Breast epithelium (tissue), 4 donors: ENCODE results near the gene ISG15. TPM values are rescaled to one million over a fixed set of nuclear protein-coding genes. Genes with fewer than 3 reads are reported as not detected.

ENCODE experiments used
- DNase-seq, 2 donors: peaks; one replicate each; pipeline ENCODE4 v3.0.0-alpha.2; 2019; ENCODE audit warnings: low spot score in 2 of 2
- H3K27ac ChIP-seq, 2 donors: fragments of 200-600 bp; sonication (generic) in 1 of 2; one replicate each; pipeline ENCODE4 v1.5.1; 2016 to 2019; ENCODE audit warnings: mild to moderate bottlenecking in 1 of 2
- H3K27me3 ChIP-seq, 2 donors: fragments of 200-600 bp; sonication (generic) in 1 of 2; one replicate each; pipeline versions ENCODE4 v1.5.1 to v1.6.0; 2017 to 2019; ENCODE audit warnings: control low read depth in 1 of 2, mild to moderate bottlenecking in 1 of 2
- H3K36me3 ChIP-seq: fragments of 200-600 bp; one replicate; pipeline ENCODE4 v1.5.1; 2019
- H3K4me1 ChIP-seq, 2 donors: fragments of 200-600 bp; sonication (generic); one replicate each; pipeline ENCODE4 v1.5.1; 2016 to 2019; ENCODE audit warnings: control low read depth in 1 of 2
- H3K4me3 ChIP-seq, 3 donors: fragments of 200-600 bp; sonication (generic); 1 replicate in 2 of 3; 2 replicates in 1 of 3; pipeline ENCODE4 v1.5.1; 2016 to 2019; ENCODE audit warnings: mild to moderate bottlenecking in 3 of 3, moderate library complexity in 2 of 3
- H3K9me3 ChIP-seq, 2 donors: fragments of 200-600 bp; sonication (generic) in 1 of 2; one replicate each; pipeline ENCODE4 v1.5.1; 2016 to 2019; ENCODE audit warnings: control low read depth in 1 of 2
- CTCF ChIP-seq, 3 donors: fragments of 450-650 bp; IDR thresholded peaks; one replicate each; pipeline ENCODE4 v1.5.1; 2016 to 2017; ENCODE audit warnings: antibody characterized with exemption in 3 of 3, mild to moderate bottlenecking in 3 of 3, moderate library complexity in 3 of 3
- POLR2A ChIP-seq: fragments of 450-650 bp; IDR thresholded peaks from one replicate; pipeline ENCODE4 v1.6.1; 2016; ENCODE audit warnings: antibody characterized with exemption, mild to moderate bottlenecking, moderate library complexity
- POLR2AphosphoS5 ChIP-seq, 3 donors: sonication (generic); formaldehyde crosslinking; IDR thresholded peaks; one replicate each; pipeline ENCODE4 v1.6.1; 2017; ENCODE audit warnings: antibody characterized with exemption in 3 of 3
- intact Hi-C: fragments of 100-400 bp; cut with DNase I; formaldehyde crosslinking; loops from one replicate; pipeline ENCODE4 v1.15.1; 2023; ENCODE audit warnings: low total_unique reads
- total RNA-seq, 3 donors: library from RNA; depleted of rRNA; stranded (reverse); fragments of >200 nt; gene quantifications; one replicate each; pipeline ENCODE4 v1.1.0, GENCODE V29; 2016

Gene ISG15
- total RNA-seq, 3 donors from 2014 or later: 15.5 to 31.5 (median 18.0) TPM

GRCh38 chr1:1052003-1052840 lies 38.9 kb downstream of the ISG15 start:
- intact Hi-C loops: no loop called here
- H3K36me3 ChIP-seq: no peaks in the 10 kb centered on the region
- H3K4me3 ChIP-seq: no peak overlapping the region
- no peak overlapping the region for H3K27ac ChIP-seq
- DNase-seq: no peak
- H3K27me3 ChIP-seq: no peaks in the 10 kb centered on the region
- no peaks in the 10 kb centered on the region for H3K9me3 ChIP-seq
- no peaks in the 10 kb centered on the region for H3K4me1 ChIP-seq
- TF ChIP-seq POLR2A (no peak), CTCF (IDR thresholded peaks at IDR 0.05) (no peak), POLR2AphosphoS5 (IDR thresholded peaks at IDR 0.05) (no peak)

GRCh38 chr1:1053022-1053421 lies 39.7 kb downstream of the ISG15 start:
- H3K36me3 ChIP-seq: no peaks in the 10 kb centered on the region

GRCh38 chr1:1053682-1054081 lies 40.4 kb downstream of the ISG15 start:
- H3K36me3 ChIP-seq: no peaks in the 10 kb centered on the region
- H3K4me3 ChIP-seq: no peak overlapping the region
- TF ChIP-seq CTCF (IDR thresholded peaks at IDR 0.05) (no peak), POLR2AphosphoS5 (IDR thresholded peaks at IDR 0.05) (no peak), POLR2A (no peak)
- H3K9me3 ChIP-seq: no peaks in the 10 kb centered on the region
- H3K4me1 ChIP-seq: no peaks in the 10 kb centered on the region
- H3K27me3 ChIP-seq: peaks cover 0 to 3% of the 10 kb centered on the region in 2 donors
- no peak overlapping the region for H3K27ac ChIP-seq
- no peak for DNase-seq
- intact Hi-C loops: no loop called here

More at GRCh38 chr1:1053022-1053421, 39.7 kb downstream of the ISG15 start:
- H3K27ac ChIP-seq: no peak overlapping the region
- H3K27me3 ChIP-seq: no peaks in the 10 kb centered on the region
- TF ChIP-seq POLR2AphosphoS5 (IDR thresholded peaks at IDR 0.05): no peak
- DNase-seq: no peak
- no peaks in the 10 kb centered on the region for H3K9me3 ChIP-seq
- H3K4me1 ChIP-seq: no peaks in the 10 kb centered on the region
- intact Hi-C loops: no loop called here
- H3K4me3 ChIP-seq: no peak overlapping the region

GRCh38 chr1:1054099-1054700 lies 40.9 kb downstream of the ISG15 start:
- no peaks in the 10 kb centered on the region for H3K9me3 ChIP-seq
- DNase-seq: no peak
- H3K27me3 ChIP-seq: peaks cover 0 to 6% of the 10 kb centered on the region in 2 donors
- intact Hi-C loops: no loop called here
- H3K36me3 ChIP-seq: no peaks in the 10 kb centered on the region
- no peaks in the 10 kb centered on the region for H3K4me1 ChIP-seq
- no peak overlapping the region for H3K27ac ChIP-seq
- TF ChIP-seq POLR2AphosphoS5 (IDR thresholded peaks at IDR 0.05): no peak
- no peak for TF ChIP-seq CTCF (IDR thresholded peaks at IDR 0.05)
- TF ChIP-seq POLR2A: no peak
- H3K4me3 ChIP-seq: no peak overlapping the region

- H3K36me3 ChIP-seq: no peaks in the 10 kb centered on the region
Observed at GRCh38 chr1:1054971-1055370, 41.7 kb downstream of the ISG15 start.

More at GRCh38 chr1:1054971-1055370, 41.7 kb downstream of the ISG15 start:
- H3K4me3 ChIP-seq: no peak overlapping the region
- intact Hi-C loops: no loop called here
- peaks cover 0 to 7% of the 10 kb centered on the region in 2 donors for H3K27me3 ChIP-seq
- no peaks in the 10 kb centered on the region for H3K9me3 ChIP-seq
- no peak for DNase-seq
- TF ChIP-seq CTCF (IDR thresholded peaks at IDR 0.05) (no peak), POLR2AphosphoS5 (IDR thresholded peaks at IDR 0.05) (no peak), POLR2A (no peak)
- no peak overlapping the region for H3K27ac ChIP-seq
- no peaks in the 10 kb centered on the region for H3K4me1 ChIP-seq
